K562 (cell line): ENCODE measurements around the gene ROR2. TPM values are rescaled to one million over a fixed set of nuclear protein-coding genes. Genes with fewer than 3 reads are reported as not detected.
A peak's percentile ranks its signal among the peaks of the same experiment; 100 is the strongest.

Experiments used
- CTCF ChIP-seq, 3 experiments: IDR thresholded peaks in 2 of 3; conservative IDR thresholded peaks in 1 of 3; 2 replicates each; pipeline ENCODE4 v1.5.1; 2011 to 2012; ENCODE audit warnings: low read length in 3 of 3, mild to moderate bottlenecking in 3 of 3, control low read depth in 2 of 3, improper control_type of control experiment in 1 of 3, inconsistent platforms in 1 of 3, low read depth in 1 of 3, mixed read lengths in 1 of 3, moderate library complexity in 1 of 3; ENCODE audit not compliant: insufficient read depth in 2 of 3
- HMBOX1 ChIP-seq: sonication (generic); IDR thresholded peaks from 2 replicates; pipeline ENCODE4 v1.6.1; 2016
- HMGN3 ChIP-seq: IDR thresholded peaks from 2 replicates; pipeline ENCODE4 v1.6.1; 2011; ENCODE audit warnings: borderline replicate concordance, low read depth, mild to moderate bottlenecking, mixed read lengths, low read length; ENCODE audit not compliant: insufficient read length; ENCODE audit errors: extremely low read depth
- ID3 ChIP-seq, 2 experiments: fragments of 250-450 bp in 1 of 2; fragments of 450-650 bp in 1 of 2; sonication (Bioruptor Pico) in 1 of 2; IDR thresholded peaks; 2 replicates each; pipeline versions ENCODE4 v1.6.1 to v1.8.0; 2016 to 2021; ENCODE audit warnings: mild to moderate bottlenecking in 2 of 2, moderate library complexity in 2 of 2, missing compliant biosample characterization in 1 of 2, missing genetic modification characterization in 1 of 2
- KAT8 ChIP-seq: fragments of 450-650 bp; IDR thresholded peaks from 2 replicates; pipeline ENCODE4 v1.6.1; 2016; ENCODE audit warnings: low read depth, mild to moderate bottlenecking
- LARP7 ChIP-seq: fragments of 450-650 bp; IDR thresholded peaks from 2 replicates; pipeline ENCODE4 v1.6.1; 2016
- MYC ChIP-seq, 2 experiments: fragments of 250-450 bp in 1 of 2; sonication (Bioruptor Pico) in 1 of 2; IDR thresholded peaks; 2 replicates each; pipeline versions ENCODE4 v1.5.1 to v1.6.1; 2012 to 2021; ENCODE audit warnings: low read depth in 2 of 2, borderline replicate concordance in 1 of 2, improper control_type of control experiment in 1 of 2, low read length in 1 of 2, mild to moderate bottlenecking in 1 of 2, moderate library complexity in 1 of 2
- NCOA2 ChIP-seq, 2 experiments: fragments of 450-650 bp; IDR thresholded peaks; 2 replicates each; pipeline ENCODE4 v1.6.1; 2018; ENCODE audit warnings: mild to moderate bottlenecking in 2 of 2, moderate library complexity in 1 of 2; ENCODE audit not compliant: partially characterized antibody in 2 of 2
- RAD51 ChIP-seq: fragments of 450-650 bp; IDR thresholded peaks from 2 replicates; pipeline ENCODE4 v1.7.1; 2016; ENCODE audit warnings: low read depth, mild to moderate bottlenecking, borderline replicate concordance
- SP2 ChIP-seq: IDR thresholded peaks from 2 replicates; pipeline ENCODE4 v1.6.1; 2011; ENCODE audit warnings: mild to moderate bottlenecking, low read depth, low read length, moderate library complexity; ENCODE audit not compliant: poor library complexity, severe bottlenecking; ENCODE audit errors: extremely low read depth
- TCF7 ChIP-seq: sonication (generic); IDR thresholded peaks from 2 replicates; pipeline ENCODE4 v1.6.1; 2016; ENCODE audit warnings: antibody characterized with exemption, borderline replicate concordance
- TGIF2 ChIP-seq: sonication (generic); formaldehyde crosslinking; IDR thresholded peaks from 2 replicates; pipeline ENCODE4 v1.8.1; 2022; ENCODE audit warnings: mild to moderate bottlenecking, missing genetic modification reagents, moderate library complexity
- YY1 ChIP-seq, 3 experiments: IDR thresholded peaks; 2 replicates each; pipeline ENCODE4 v1.6.1; 2011; ENCODE audit warnings: low read length in 2 of 3, mild to moderate bottlenecking in 2 of 3, moderate library complexity in 2 of 3, borderline replicate concordance in 1 of 3, control low read depth in 1 of 3, low read depth in 1 of 3; ENCODE audit not compliant: insufficient read depth in 3 of 3, insufficient replicate concordance in 2 of 3, control insufficient read depth in 1 of 3, insufficient read length in 1 of 3; ENCODE audit errors: extremely low read depth in 1 of 3
- ZFP91 ChIP-seq: sonication (generic); formaldehyde crosslinking; IDR thresholded peaks from 2 replicates; pipeline ENCODE4 v1.8.0; 2022; ENCODE audit warnings: mild to moderate bottlenecking, missing genetic modification reagents
- ZNF518B ChIP-seq: fragments of 250-450 bp; sonication (Bioruptor Pico); IDR thresholded peaks from 2 replicates; pipeline ENCODE4 v1.5.0; 2021; ENCODE audit warnings: mild to moderate bottlenecking, moderate library complexity
- polyA plus RNA-seq, 8 experiments: library from polyadenylated mRNA; depleted of rRNA in 4 of 8; stranded (reverse) in 5 of 8; unstranded in 3 of 8; fragments of >200 nt; fragmentation: Nextera tagmentation in 2 of 8; fragmentation: Illumina TruSeq in 1 of 8; extraction: Ambion mirVana in 2 of 8; extraction: Trizol in 1 of 8; gene quantifications; 2 replicates each; pipeline versions ENCODE4 v1.2.1 to v1.2.3, GENCODE V29; 2011 to 2014; ENCODE audit warnings: inconsistent platforms in 1 of 8, missing spikeins in 1 of 8
- total RNA-seq, 7 experiments: library from RNA; depleted of rRNA in 6 of 7; stranded (reverse); fragments of >200 nt in 6 of 7; fragmentation: Illumina TruSeq in 2 of 7; extraction: Trizol in 2 of 7; gene quantifications; 2 replicates each; pipeline versions ENCODE4 v1.2.1 to v1.2.3, GENCODE V29; 2011 to 2021; ENCODE audit warnings: low replicate concordance in 1 of 7

ROR2 gene
- total and polyA plus RNA-seq, 9 of the 15 experiments (the other 6 are each of a cell fraction or from before 2014, with no cell fraction given): 5.6 to 33.8 (median 15.3) TPM

GRCh38 chr9:91898451-91899218 lies 51.4 kb downstream of the ROR2 start (continued):
- TF ChIP-seq MYC (IDR thresholded peaks at IDR 0.05; ENCODE audit: low read depth, low read length): peak; percentile 96
- no peak for TF ChIP-seq MYC (CRISPR knock-in tag; IDR thresholded peaks at IDR 0.05; ENCODE audit: borderline replicate concordance, low read depth)
- peak; percentile 8 to 29 (median 28); a peak in 2 of 6 replicates for TF ChIP-seq CTCF (IDR thresholded peaks at IDR 0.05 in 2 of 3, conservative IDR thresholded peaks at IDR 0.05 in 1 of 3; ENCODE audit: insufficient read depth in 2 of 3, low read depth in 1 of 3, low read length in 3 of 3)
- peak; percentile 12 to 89 (median 74) for TF ChIP-seq YY1 (IDR thresholded peaks at IDR 0.05; ENCODE audit: borderline replicate concordance in 1 of 3, control insufficient read depth in 1 of 3, extremely low read depth in 1 of 3, insufficient read depth in 3 of 3, insufficient read length in 1 of 3, insufficient replicate concordance in 2 of 3, low read depth in 1 of 3, low read length in 2 of 3)
- no peak for TF ChIP-seq RAD51
- no peak for TF ChIP-seq ID3 (CRISPR knock-in tag; IDR thresholded peaks at IDR 0.05)
- TF ChIP-seq ID3 (tag; IDR thresholded peaks at IDR 0.05): peak; percentile 65; the same call in 1 of the 2 replicates
- TF ChIP-seq TCF7: no peak
- peak; percentile 65 for TF ChIP-seq HMGN3
- no peak for TF ChIP-seq LARP7
- TF ChIP-seq HMBOX1: peak; percentile 52; the same call in 1 of the 2 replicates
- no peak for TF ChIP-seq ZNF518B (CRISPR knock-in tag)
- TF ChIP-seq TGIF2 (CRISPR knock-in tag): no peak
- TF ChIP-seq SP2: no peak
- peak; percentile 12; the same call in 1 of the 2 replicates for TF ChIP-seq ZFP91 (CRISPR knock-in tag)
- TF ChIP-seq KAT8: no peak
- no peak for TF ChIP-seq NCOA2 (IDR thresholded peaks at IDR 0.05; ENCODE audit: partially characterized antibody in 2 of 2)
